T1000 (cell line): ENCODE measurements around the gene DDX27.

Experiments
- DNase-seq: peaks from one replicate; lab custom pipeline; 2025; ENCODE audit warnings: mixed read lengths; lab: John Stamatoyannopoulos, UW

DDX27 gene

DNA sequence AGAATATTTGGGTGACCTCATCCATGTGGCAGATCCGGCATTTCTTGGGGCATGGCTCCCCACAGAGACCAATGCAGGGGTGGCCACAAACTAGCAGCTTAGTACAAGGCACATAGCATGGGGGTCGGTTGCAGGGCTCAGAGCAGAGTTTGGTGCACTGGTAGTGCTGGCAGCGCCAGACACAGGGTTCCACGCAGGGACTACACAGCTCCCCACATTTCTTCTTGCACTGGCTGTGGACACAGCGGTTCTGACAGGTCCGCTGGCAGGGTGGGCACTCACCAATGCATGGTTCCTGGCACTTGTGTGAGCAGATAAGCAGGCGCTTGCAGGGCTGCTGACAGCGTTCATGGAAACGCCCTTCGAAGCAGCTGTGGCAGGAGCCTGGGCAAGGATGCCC lies 29.1 kb downstream of the DDX27 start:
- DNase-seq = no peak

DNA sequence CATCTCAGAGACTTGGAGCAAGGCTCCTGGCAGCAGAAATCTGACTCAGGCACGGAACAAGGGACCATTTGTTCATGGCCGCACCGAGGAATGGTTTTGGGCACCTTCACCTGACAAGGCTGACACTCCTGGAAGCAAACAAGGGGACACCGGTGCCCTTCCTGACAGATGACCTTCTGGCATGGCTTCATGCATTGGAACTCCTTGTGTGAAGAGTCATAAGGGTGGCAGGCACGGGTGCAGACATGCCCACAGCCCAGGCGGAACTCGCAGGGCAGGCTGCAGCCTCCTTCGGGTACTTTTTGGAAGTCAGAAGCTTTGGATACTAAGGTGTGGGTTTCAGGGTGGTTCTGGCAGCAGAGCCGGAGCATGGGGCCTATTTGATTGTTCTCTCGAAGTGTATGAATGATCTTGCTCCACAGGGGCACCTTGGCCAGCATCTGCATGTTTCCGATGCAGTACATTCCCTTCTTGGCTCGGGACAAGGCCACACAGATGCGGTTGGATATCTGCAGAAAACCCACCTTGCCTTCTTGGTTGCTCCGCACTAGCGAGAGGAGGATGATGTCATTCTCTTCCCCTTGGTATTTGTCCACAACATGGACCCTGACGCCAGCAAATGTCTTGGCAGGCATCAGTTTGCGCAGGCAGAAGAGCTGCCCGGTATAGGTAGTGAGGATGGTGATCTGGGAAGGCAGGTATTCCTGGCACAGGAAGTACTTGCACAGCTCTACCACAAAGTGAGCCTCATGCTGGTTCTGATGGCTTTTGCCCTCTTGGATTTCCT lies 29.9 kb downstream of the DDX27 start:
- DNase-seq = no peak

- DNase-seq = no peak
Measured at GRCh38 chr20:49252556-49253350, 33.5 kb downstream of the DDX27 start.

DNA sequence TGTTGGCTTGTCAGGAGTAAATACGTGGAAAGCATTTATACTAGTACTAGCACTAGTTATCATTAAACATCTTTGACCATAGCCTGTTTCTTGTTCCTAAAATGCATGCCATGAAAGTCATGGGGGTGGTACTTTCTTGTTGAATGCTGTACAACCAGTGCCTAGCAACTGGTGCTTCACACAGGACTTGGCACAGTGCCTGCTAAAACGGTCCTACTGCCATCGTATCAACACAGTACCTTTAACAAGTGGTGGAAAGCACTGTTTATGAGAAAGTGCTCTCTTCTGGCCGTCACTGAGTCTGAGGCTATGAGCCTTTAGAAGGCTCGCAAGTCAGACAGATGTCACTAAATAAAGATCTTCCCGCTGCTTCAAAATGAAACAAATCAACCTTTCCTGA lies 37.0 kb downstream of the DDX27 start:
- DNase-seq = no peak

DNA sequence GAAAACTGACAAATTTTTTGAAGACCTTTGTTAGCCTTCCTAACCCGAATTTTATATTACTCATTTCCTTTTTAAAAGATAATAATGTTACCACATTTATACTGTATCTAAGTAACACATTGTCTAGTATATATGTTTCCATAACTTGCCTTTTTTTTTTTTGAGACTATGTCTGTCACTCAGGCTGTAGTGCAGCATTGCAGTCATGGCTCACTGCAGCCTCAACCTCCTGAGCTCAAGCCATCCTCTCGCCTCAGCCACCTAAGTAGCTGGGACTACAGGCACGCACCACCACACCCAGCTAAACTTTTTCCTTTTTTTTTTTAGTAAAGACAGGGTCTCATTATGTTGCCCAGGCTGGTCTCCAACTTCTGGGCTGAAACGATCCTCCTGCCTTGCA lies 40.1 kb downstream of the DDX27 start:
- DNase-seq = no peak

DNA sequence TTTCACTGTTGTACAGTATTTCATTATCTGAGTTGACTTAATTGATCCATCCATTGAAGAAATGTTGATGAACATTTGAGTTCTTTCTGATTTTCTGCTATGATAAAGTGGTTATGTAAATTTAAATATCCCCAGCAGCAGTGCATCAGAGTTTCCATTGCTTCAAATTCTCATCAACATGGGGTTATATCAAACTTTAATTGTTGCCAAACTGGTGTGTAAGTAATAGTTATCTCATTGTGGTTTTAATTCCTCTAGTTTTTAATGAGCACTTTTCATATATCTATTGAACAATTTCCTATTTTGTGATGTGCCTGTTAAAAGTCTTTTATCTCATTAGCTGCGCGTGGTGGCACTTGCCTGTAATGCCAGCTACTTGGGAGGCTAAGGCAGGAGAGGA lies 40.6 kb downstream of the DDX27 start:
- DNase-seq = no peak

- no peak for DNase-seq
Measured at GRCh38 chr20:49260218-49260617, 41.0 kb downstream of the DDX27 start.

DNA sequence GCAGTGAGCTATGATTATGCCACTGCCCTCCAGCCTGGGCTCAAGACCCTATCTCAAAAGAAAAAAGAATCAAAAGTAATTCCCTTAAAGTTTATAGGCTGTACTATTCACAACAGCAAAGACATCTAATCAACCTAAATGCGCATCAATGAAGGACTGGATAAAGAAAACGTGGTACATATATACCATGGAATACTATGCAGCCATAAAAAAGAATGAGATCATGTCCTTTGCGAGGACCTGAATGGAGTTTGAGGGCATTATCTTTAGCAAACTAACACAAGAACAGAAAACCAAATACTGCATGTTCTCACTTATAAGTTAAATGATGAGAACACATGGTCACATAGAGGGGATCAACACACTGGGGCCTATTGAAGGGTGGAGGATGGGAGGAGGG lies 42.0 kb downstream of the DDX27 start:
- DNase-seq = no peak

- no peak for DNase-seq
Measured at GRCh38 chr20:49262444-49262843, 43.2 kb downstream of the DDX27 start.

- no peak for DNase-seq
Measured at GRCh38 chr20:49267327-49267726, 48.1 kb downstream of the DDX27 start.

GRCh38 chr20:49268600-49269365 lies 49.6 kb downstream of the DDX27 start:
- no peak for DNase-seq

DNA sequence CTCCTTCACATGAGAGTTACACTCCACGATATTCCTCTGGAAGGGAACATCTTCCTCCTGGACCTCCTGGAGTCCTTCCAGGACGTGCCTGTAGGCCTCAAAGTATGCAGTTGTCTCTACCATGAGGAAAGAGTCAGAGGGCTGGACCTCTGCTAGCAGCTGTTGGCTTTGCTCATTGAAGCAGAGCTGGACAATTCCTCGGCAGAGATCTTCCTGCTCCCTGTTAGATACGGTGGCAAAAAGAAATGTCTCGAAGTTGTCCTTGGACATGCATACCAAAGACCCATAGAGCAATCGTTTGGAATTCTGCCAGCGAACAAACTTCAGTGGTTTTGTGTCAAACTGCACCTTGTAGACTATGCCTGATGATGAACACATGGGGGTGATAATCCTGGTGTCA lies 51.0 kb downstream of the DDX27 start:
- DNase-seq = no peak

GRCh38 chr20:49270736-49271135 lies 51.5 kb downstream of the DDX27 start:
- DNase-seq = no peak

GRCh38 chr20:49272654-49273053 lies 53.4 kb downstream of the DDX27 start:
- no peak for DNase-seq

GRCh38 chr20:49273696-49274277 lies 54.6 kb downstream of the DDX27 start:
- DNase-seq = no peak

- DNase-seq = no peak
Measured at GRCh38 chr20:49275216-49275615, 56.0 kb downstream of the DDX27 start.

DNA sequence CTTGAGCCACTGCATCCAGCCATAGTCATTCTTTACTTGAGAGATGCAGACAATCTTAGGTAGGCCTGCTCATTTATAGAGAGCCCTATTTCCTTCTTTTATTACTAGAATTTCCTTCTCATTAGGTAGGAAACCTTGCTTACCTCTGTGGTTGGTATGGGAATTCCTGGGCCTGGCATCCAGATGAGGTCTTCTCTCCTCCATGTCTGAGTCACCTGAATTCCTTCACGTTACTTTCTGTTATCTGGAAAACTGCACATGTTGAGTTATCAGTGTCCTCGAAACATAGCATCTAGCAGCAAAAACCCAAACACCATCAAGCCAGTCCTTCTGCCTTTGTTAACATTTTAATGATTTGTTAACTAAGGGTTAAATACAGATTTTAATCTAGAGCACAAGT lies 56.4 kb downstream of the DDX27 start:
- DNase-seq = no peak

GRCh38 chr20:49276161-49276960 lies 57.1 kb downstream of the DDX27 start:
- DNase-seq = no peak

- DNase-seq = no peak
Measured at GRCh38 chr20:49276961-49277785, 58.0 kb downstream of the DDX27 start.

- no peak for DNase-seq
Measured at GRCh38 chr20:49277786-49278035, 58.5 kb downstream of the DDX27 start.
